Trophoblast cell (in vitro differentiated cells and primary cell): Measurements from ENCODE around the gene C3orf18.

Experiments
- DNase-seq, 2 donors: peaks; one replicate each; pipeline ENCODE4 v3.0.0-alpha.2; 2016
- H2AFZ ChIP-seq: 2 replicates; pipeline ENCODE4 v1.6.1; 2013; ENCODE audit warnings: low read length, moderate library complexity, mild to moderate bottlenecking; ENCODE audit not compliant: insufficient read depth, poor library complexity
- H2AK5ac ChIP-seq: 2 replicates; pipeline ENCODE4 v1.6.1; 2013; ENCODE audit warnings: mild to moderate bottlenecking, low read length
- H2BK120ac ChIP-seq: 2 replicates; pipeline ENCODE4 v1.6.1; 2013; ENCODE audit warnings: low read length, mild to moderate bottlenecking, moderate library complexity; ENCODE audit not compliant: insufficient read depth, poor library complexity
- H2BK12ac ChIP-seq: 2 replicates; pipeline ENCODE4 v1.6.1; 2013; ENCODE audit warnings: mild to moderate bottlenecking, low read length, moderate library complexity
- H2BK5ac ChIP-seq: 2 replicates; pipeline ENCODE4 v1.6.1; 2013; ENCODE audit warnings: low read length, low read depth, moderate library complexity, mild to moderate bottlenecking; ENCODE audit not compliant: poor library complexity
- H3K14ac ChIP-seq: 2 replicates; pipeline ENCODE4 v1.6.1; 2013; ENCODE audit warnings: mild to moderate bottlenecking, low read length
- H3K18ac ChIP-seq: 2 replicates; pipeline ENCODE4 v1.6.1; 2013; ENCODE audit warnings: mild to moderate bottlenecking, low read length
- H3K23ac ChIP-seq: 2 replicates; pipeline ENCODE4 v1.6.1; 2013; ENCODE audit warnings: low read length
- H3K27ac ChIP-seq: 2 replicates; pipeline ENCODE4 v1.5.1; 2013; ENCODE audit warnings: low read depth, mild to moderate bottlenecking, inconsistent platforms, low read length, moderate library complexity
- H3K27me3 ChIP-seq: 2 replicates; pipeline ENCODE4 v1.6.1; 2013; ENCODE audit warnings: inconsistent platforms, mild to moderate bottlenecking, low read length, moderate library complexity; ENCODE audit not compliant: insufficient read depth
- H3K36me3 ChIP-seq, 2 experiments: 1 replicate in 1 of 2; 2 replicates in 1 of 2; pipeline ENCODE4 v1.6.1; 2013; ENCODE audit warnings: low read length in 2 of 2, mild to moderate bottlenecking in 2 of 2, moderate library complexity in 1 of 2; ENCODE audit not compliant: insufficient read depth in 2 of 2, control insufficient read depth in 1 of 2
- H3K4ac ChIP-seq: 2 replicates; pipeline ENCODE4 v1.6.1; 2013; ENCODE audit warnings: low read depth, mild to moderate bottlenecking, low read length, moderate library complexity
- H3K4me1 ChIP-seq, 2 experiments: 1 replicate in 1 of 2; 2 replicates in 1 of 2; pipeline ENCODE4 v1.6.1; 2013; ENCODE audit warnings: low read length in 2 of 2, mild to moderate bottlenecking in 2 of 2, moderate library complexity in 1 of 2; ENCODE audit not compliant: insufficient read depth in 2 of 2, control insufficient read depth in 1 of 2
- H3K4me2 ChIP-seq: 2 replicates; pipeline ENCODE4 v1.6.1; 2013; ENCODE audit warnings: inconsistent platforms, mild to moderate bottlenecking, low read length, moderate library complexity
- H3K4me3 ChIP-seq: 2 replicates; pipeline ENCODE4 v1.5.1; 2013; ENCODE audit warnings: mild to moderate bottlenecking, low read depth, low read length, inconsistent platforms
- H3K79me1 ChIP-seq: one replicate; pipeline ENCODE4 v1.6.1; 2013; ENCODE audit warnings: low read length
- H3K79me2 ChIP-seq: 2 replicates; pipeline ENCODE4 v1.6.1; 2013; ENCODE audit warnings: low read length, mild to moderate bottlenecking; ENCODE audit not compliant: control insufficient read depth, insufficient read depth, poor library complexity
- H3K9ac ChIP-seq: 2 replicates; pipeline ENCODE4 v1.6.1; 2013; ENCODE audit warnings: mild to moderate bottlenecking, low read length
- H3K9me3 ChIP-seq: 2 replicates; pipeline ENCODE4 v1.6.1; 2013; ENCODE audit warnings: low read depth, mild to moderate bottlenecking, control low read depth, inconsistent platforms, low read length; ENCODE audit not compliant: insufficient read depth
- H4K12ac ChIP-seq: 2 replicates; pipeline ENCODE4 v1.6.1; 2013; ENCODE audit warnings: low read depth, mild to moderate bottlenecking, low read length, moderate library complexity
- H4K8ac ChIP-seq: 2 replicates; pipeline ENCODE4 v1.6.1; 2013; ENCODE audit warnings: low read depth, mild to moderate bottlenecking, low read length, moderate library complexity
- H4K91ac ChIP-seq: one replicate; pipeline ENCODE4 v1.6.1; 2013; ENCODE audit warnings: low read depth, mild to moderate bottlenecking, low read length, moderate library complexity
- WGBS: extraction: QIAGEN DNeasy Blood & Tissue Kit; methylation state at CpG from one replicate; pipeline ENCODE4 v1.1.7; 2013; ENCODE audit warnings: missing lambda C conversion rate; ENCODE audit not compliant: insufficient read length, insufficient coverage; ENCODE audit errors: extremely low coverage; 5-methylcytosine and 5-hydroxymethylcytosine counted together

The C3orf18 gene

GRCh38 chr3:50577348-50577747 lies 9.8 kb upstream of the C3orf18 start:
- no peak overlapping the region for H3K23ac ChIP-seq
- WGBS = no CpG with 5 or more reads among the region's 2 CpGs
- H2AK5ac ChIP-seq = no peak overlapping the region
- no peak overlapping the region for H4K12ac ChIP-seq
- H3K4me3 ChIP-seq = no peak overlapping the region
- peaks cover 3% of the 10 kb centered on the region for H3K9me3 ChIP-seq
- DNase-seq = no peak
- no peak overlapping the region for H3K18ac ChIP-seq
- H3K4ac ChIP-seq = no peak overlapping the region
- H3K4me2 ChIP-seq = no peak overlapping the region
- no peak overlapping the region for H2BK120ac ChIP-seq
- H4K91ac ChIP-seq = no peak overlapping the region
- no peaks in the 10 kb centered on the region for H3K27me3 ChIP-seq
- no peaks in the 10 kb centered on the region for H3K79me1 ChIP-seq
- no peak overlapping the region for H3K27ac ChIP-seq
- H3K14ac ChIP-seq = no peak overlapping the region
- H2BK12ac ChIP-seq = no peak overlapping the region
- H3K79me2 ChIP-seq = no peaks in the 10 kb centered on the region
- peaks cover 16 to 40% of the 10 kb centered on the region in 2 experiments for H3K36me3 ChIP-seq
- H2AFZ ChIP-seq = no peak overlapping the region
- no peak overlapping the region for H4K8ac ChIP-seq
- H2BK5ac ChIP-seq = no peak overlapping the region
- no peak overlapping the region for H3K9ac ChIP-seq
- no peaks in the 10 kb centered on the region for H3K4me1 ChIP-seq

GRCh38 chr3:50575372-50575771 lies 7.8 kb upstream of the C3orf18 start:
- no peaks in the 10 kb centered on the region for H3K27me3 ChIP-seq
- H3K4me3 ChIP-seq = no peak overlapping the region
- no peak overlapping the region for H4K12ac ChIP-seq
- H3K9me3 ChIP-seq = peaks cover 3% of the 10 kb centered on the region
- no peak overlapping the region for H2BK120ac ChIP-seq
- H3K27ac ChIP-seq = no peak overlapping the region
- no peak overlapping the region for H2BK5ac ChIP-seq
- no peaks in the 10 kb centered on the region for H3K79me2 ChIP-seq
- H3K23ac ChIP-seq = no peak overlapping the region
- no peak overlapping the region for H3K9ac ChIP-seq
- H3K14ac ChIP-seq = no peak overlapping the region
- peaks cover 14 to 33% of the 10 kb centered on the region in 2 experiments for H3K36me3 ChIP-seq
- no CpG with 5 or more reads among the region's 6 CpGs for WGBS
- DNase-seq = peak in 1 of 2 donors; percentile 21
- H2BK12ac ChIP-seq = no peak overlapping the region
- no peak overlapping the region for H2AK5ac ChIP-seq
- H4K8ac ChIP-seq = no peak overlapping the region
- H3K4me1 ChIP-seq = no peaks in the 10 kb centered on the region
- no peak overlapping the region for H3K4ac ChIP-seq
- no peak overlapping the region for H4K91ac ChIP-seq
- no peaks in the 10 kb centered on the region for H3K79me1 ChIP-seq
- no peak overlapping the region for H2AFZ ChIP-seq
- no peak overlapping the region for H3K4me2 ChIP-seq
- H3K18ac ChIP-seq = no peak overlapping the region

DNA sequence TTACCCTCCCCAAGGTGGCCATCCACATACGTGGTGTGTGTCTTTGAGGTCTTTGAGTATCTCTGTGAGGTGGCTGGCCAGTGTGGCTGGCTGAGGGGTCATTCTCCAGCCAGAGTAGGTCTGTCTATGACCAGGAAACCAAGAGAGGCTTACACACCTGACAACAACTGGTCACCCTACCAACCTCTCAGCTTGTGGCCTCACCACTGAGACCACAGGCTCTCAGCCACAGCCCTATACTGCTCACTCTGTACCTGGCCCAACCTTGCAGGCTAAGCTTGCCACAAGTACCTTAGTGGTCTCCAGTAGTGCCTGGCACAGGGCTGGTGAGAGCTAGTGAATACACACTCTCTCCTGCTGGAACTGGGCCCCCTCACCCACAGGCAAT lies 6.9 kb upstream of the C3orf18 start:
- no peak overlapping the region for H3K4me2 ChIP-seq
- peaks cover 4% of the 10 kb centered on the region for H3K79me1 ChIP-seq
- H4K91ac ChIP-seq = no peak overlapping the region
- no peak overlapping the region for H2BK12ac ChIP-seq
- WGBS = no CpG with 5 or more reads among the region's 1 CpG
- no peak overlapping the region for H3K4me3 ChIP-seq
- H4K8ac ChIP-seq = no peak overlapping the region
- peaks cover 1 to 2% of the 10 kb centered on the region in 2 experiments for H3K4me1 ChIP-seq
- H2AFZ ChIP-seq = no peak overlapping the region
- H3K79me2 ChIP-seq = no peaks in the 10 kb centered on the region
- no peak overlapping the region for H2BK120ac ChIP-seq
- H3K4ac ChIP-seq = no peak overlapping the region
- H3K9ac ChIP-seq = no peak overlapping the region
- peaks cover 14 to 26% of the 10 kb centered on the region in 2 experiments for H3K36me3 ChIP-seq
- no peak overlapping the region for H2BK5ac ChIP-seq
- no peak overlapping the region for H3K18ac ChIP-seq
- H3K23ac ChIP-seq = no peak overlapping the region
- DNase-seq = no peak
- H3K27ac ChIP-seq = no peak overlapping the region
- H3K9me3 ChIP-seq = peaks cover 3% of the 10 kb centered on the region
- H3K27me3 ChIP-seq = no peaks in the 10 kb centered on the region
- no peak overlapping the region for H2AK5ac ChIP-seq
- no peak overlapping the region for H3K14ac ChIP-seq
- no peak overlapping the region for H4K12ac ChIP-seq

GRCh38 chr3:50573566-50574443 lies 6.3 kb upstream of the C3orf18 start:
- H3K23ac ChIP-seq = no peak overlapping the region
- H2BK5ac ChIP-seq = no peak overlapping the region
- H3K14ac ChIP-seq = no peak overlapping the region
- no peak overlapping the region for H2AK5ac ChIP-seq
- H4K91ac ChIP-seq = no peak overlapping the region
- no peak overlapping the region for H2BK12ac ChIP-seq
- no peak overlapping the region for H3K4ac ChIP-seq
- no peak overlapping the region for H3K4me3 ChIP-seq
- peak; percentile 81 to 89 for DNase-seq
- H3K18ac ChIP-seq = no peak overlapping the region
- no peak overlapping the region for H3K4me2 ChIP-seq
- H2AFZ ChIP-seq = no peak overlapping the region
- no peak overlapping the region for H4K12ac ChIP-seq
- H3K9me3 ChIP-seq = peaks cover 3% of the 10 kb centered on the region
- H4K8ac ChIP-seq = no peak overlapping the region
- H3K36me3 ChIP-seq = peaks cover 13 to 23% of the 10 kb centered on the region in 2 experiments
- no peak overlapping the region for H2BK120ac ChIP-seq
- H3K27ac ChIP-seq = no peak overlapping the region
- H3K79me2 ChIP-seq = no peaks in the 10 kb centered on the region
- H3K4me1 ChIP-seq = peaks cover 1 to 2% of the 10 kb centered on the region in 2 experiments
- no peaks in the 10 kb centered on the region for H3K27me3 ChIP-seq
- peaks cover 7% of the 10 kb centered on the region for H3K79me1 ChIP-seq
- no peak overlapping the region for H3K9ac ChIP-seq
- WGBS = no CpG with 5 or more reads among the region's 8 CpGs
